ENCODE measurements around the gene ZNF697. TPM values are rescaled to one million over a fixed set of nuclear protein-coding genes. Genes with fewer than 3 reads are reported as not detected.
A peak's percentile ranks its signal among the peaks of the same experiment; 100 is the strongest.
"Not testable (repeated sequence)": the region's sequence is repeated elsewhere in the genome, so short reads cannot be mapped to it uniquely, and the experiment has no call there.

ZNF697 gene
- total RNA-seq, 1 donor from 2014 or later, result 9.4 TPM

DNA sequence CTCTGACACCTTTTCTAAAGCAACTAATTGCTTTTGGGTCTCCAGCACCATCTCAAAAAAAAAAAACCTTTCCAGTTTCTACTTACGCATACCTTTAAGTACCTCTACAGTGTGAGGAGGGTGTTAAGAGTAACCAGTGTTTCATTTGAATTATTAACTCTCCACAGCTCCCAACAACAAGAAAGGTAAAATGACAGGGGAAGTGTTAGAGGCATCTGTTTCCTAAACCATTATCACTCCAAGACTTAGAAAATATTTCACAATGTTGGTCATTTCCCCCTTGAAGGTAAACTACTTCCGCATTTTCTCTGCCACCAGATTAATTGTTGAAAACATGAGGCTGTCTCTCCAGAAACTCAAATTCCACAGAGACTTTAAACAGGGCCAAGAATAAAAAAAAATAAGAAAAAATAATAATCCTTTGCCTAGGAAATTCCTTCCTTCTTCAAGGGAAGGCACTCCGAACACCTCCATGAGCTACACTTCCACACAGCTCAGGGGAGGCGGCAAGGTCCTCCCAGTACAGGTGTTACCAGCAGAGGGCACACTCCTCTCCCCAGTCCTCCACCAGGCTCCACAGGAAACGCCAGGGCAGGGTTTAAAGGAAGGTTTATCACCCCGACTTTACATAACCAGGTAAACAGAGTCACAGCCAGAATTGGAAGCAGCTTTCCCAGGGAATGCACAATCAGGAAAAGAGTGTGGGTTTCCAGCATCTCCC is 40.8 kb downstream of the ZNF697 start:
- not testable (repeated sequence) for DNase-seq

DNA sequence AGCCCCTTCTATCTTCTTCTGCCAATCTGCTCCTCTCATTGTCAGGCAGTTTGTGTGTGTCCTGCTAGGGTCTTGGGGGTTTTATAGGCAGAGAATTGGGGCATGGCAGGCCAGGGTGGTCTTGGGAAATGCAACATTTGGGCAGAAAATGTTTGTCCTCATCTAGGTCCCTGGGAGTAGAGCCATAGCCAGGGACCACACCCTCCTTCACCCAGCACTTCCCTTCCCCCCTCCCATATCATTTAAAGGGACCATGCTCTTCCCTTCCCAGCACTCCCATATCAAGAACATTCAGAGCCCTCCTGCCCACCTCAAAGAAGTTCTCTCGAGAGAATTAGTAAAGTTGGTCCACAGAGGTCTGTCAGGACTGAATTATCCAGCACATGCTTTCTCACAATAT is 41.7 kb downstream of the ZNF697 start:
- Histone ChIP-seq H3K27ac (replicated peaks) (no peak overlapping the region), H3K9me3 (replicated peaks) (no peaks in the 10 kb centered on the region), H3K36me3 (no peaks in the 10 kb centered on the region), H3K4me1 (peaks cover 12% of the 10 kb centered on the region), H3K4me3 (no peak overlapping the region), H3K27me3 (ENCODE audit: low read depth) (no peaks in the 10 kb centered on the region)
- TF ChIP-seq, protein P1, sequence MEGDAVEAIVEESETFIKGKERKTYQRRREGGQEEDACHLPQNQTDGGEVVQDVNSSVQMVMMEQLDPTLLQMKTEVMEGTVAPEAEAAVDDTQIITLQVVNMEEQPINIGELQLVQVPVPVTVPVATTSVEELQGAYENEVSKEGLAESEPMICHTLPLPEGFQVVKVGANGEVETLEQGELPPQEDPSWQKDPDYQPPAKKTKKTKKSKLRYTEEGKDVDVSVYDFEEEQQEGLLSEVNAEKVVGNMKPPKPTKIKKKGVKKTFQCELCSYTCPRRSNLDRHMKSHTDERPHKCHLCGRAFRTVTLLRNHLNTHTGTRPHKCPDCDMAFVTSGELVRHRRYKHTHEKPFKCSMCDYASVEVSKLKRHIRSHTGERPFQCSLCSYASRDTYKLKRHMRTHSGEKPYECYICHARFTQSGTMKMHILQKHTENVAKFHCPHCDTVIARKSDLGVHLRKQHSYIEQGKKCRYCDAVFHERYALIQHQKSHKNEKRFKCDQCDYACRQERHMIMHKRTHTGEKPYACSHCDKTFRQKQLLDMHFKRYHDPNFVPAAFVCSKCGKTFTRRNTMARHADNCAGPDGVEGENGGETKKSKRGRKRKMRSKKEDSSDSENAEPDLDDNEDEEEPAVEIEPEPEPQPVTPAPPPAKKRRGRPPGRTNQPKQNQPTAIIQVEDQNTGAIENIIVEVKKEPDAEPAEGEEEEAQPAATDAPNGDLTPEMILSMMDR (IDR thresholded peaks at IDR 0.05; ENCODE audit: borderline replicate concordance), result no peak
- DNase-seq, result no peak
- intact Hi-C loops (cut with micrococcal nuclease), result no loop called here

More for the DNA sequence above, 40.8 kb downstream of the ZNF697 start:
- H3K4me3 ChIP-seq; H3K9me3 ChIP-seq (replicated peaks); H3K27ac ChIP-seq (replicated peaks); H3K27me3 ChIP-seq (ENCODE audit: low read depth); intact Hi-C loops (cut with micrococcal nuclease); H3K36me3 ChIP-seq: not testable (repeated sequence)
- peaks cover 12% of the 10 kb centered on the region for H3K4me1 ChIP-seq
- TF ChIP-seq, protein P1 (IDR thresholded peaks at IDR 0.05; ENCODE audit: borderline replicate concordance), result peak; percentile 11

DNA sequence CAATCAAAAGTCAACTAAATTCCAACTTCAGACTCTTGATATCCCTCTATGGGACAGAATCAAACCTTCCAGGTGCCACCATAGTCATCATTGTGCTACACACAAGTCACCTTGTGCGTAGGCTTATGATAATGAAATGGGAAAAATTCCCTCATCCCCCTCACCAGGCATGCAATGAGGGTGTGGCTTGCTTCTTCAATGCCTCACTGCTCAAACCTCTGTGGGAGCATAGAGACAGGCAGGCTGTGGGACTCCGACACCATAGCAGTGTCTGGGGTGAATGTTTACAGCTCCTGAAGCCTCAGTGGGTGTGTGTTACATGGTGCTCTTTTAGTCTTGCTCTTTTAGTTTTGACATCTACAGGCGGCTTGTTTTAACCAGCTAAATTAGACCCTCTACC is 42.4 kb downstream of the ZNF697 start:
- H3K9me3 ChIP-seq (replicated peaks), result no peaks in the 10 kb centered on the region
- peaks cover 14% of the 10 kb centered on the region for H3K4me1 ChIP-seq
- no peak for DNase-seq
- H3K27me3 ChIP-seq (ENCODE audit: low read depth), result no peaks in the 10 kb centered on the region
- no peak overlapping the region for H3K4me3 ChIP-seq
- TF ChIP-seq, protein P1 (IDR thresholded peaks at IDR 0.05; ENCODE audit: borderline replicate concordance), result no peak
- intact Hi-C loops (cut with micrococcal nuclease), result no loop called here
- H3K36me3 ChIP-seq, result no peaks in the 10 kb centered on the region
- no peak overlapping the region for H3K27ac ChIP-seq (replicated peaks)

DNA sequence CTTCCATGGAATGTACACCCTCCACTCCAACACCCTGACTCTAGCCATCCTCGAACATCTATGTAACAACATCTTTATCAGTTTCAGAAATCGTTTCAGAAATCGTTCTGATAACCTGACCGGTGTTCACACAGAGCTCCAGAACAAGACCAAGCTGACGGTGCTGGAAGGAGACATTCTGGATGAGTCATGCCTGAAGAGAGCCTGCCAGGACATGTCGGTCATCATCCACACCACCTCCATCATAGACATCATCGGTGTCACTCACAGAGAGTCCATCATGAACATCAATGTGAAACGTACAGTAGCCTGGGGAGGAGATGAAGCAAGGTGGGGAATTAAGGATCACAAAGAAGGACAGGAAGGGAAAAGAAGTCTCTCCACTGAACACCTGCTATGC is 43.0 kb downstream of the ZNF697 start:
- H3K27ac ChIP-seq (replicated peaks); intact Hi-C loops (cut with micrococcal nuclease); DNase-seq; H3K27me3 ChIP-seq (ENCODE audit: low read depth); H3K4me3 ChIP-seq; H3K36me3 ChIP-seq; H3K9me3 ChIP-seq (replicated peaks): not testable (repeated sequence)
- H3K4me1 ChIP-seq, result peaks cover 16% of the 10 kb centered on the region

DNA sequence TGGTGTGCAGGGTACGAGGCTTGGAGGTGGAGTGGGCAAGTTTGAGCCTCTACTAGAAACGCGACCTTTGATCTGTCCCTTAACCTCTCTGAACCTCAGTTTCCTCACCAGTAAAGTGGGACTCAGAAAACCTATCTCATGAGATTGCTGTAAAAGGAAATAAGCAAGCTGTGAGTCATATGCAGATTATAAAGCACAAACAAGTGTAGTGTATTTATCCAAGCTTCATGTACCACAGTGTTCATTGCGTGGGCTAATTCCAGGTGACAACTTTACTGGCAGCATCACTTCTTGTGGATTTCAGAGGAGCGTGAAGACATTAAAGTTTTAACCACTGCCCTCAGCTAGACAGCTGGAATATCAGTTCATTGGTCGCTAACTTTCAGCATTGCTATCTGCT is 44.4 kb downstream of the ZNF697 start:
- Histone ChIP-seq H3K36me3 (no peaks in the 10 kb centered on the region), H3K4me3 (no peak overlapping the region), H3K27ac (replicated peaks) (no peak overlapping the region), H3K9me3 (replicated peaks) (no peaks in the 10 kb centered on the region), H3K4me1 (peaks cover 16% of the 10 kb centered on the region), H3K27me3 (ENCODE audit: low read depth) (no peaks in the 10 kb centered on the region)
- intact Hi-C loops (cut with micrococcal nuclease), result no loop called here
- no peak for DNase-seq
- TF ChIP-seq, protein P1 (IDR thresholded peaks at IDR 0.05; ENCODE audit: borderline replicate concordance), result no peak

DNA sequence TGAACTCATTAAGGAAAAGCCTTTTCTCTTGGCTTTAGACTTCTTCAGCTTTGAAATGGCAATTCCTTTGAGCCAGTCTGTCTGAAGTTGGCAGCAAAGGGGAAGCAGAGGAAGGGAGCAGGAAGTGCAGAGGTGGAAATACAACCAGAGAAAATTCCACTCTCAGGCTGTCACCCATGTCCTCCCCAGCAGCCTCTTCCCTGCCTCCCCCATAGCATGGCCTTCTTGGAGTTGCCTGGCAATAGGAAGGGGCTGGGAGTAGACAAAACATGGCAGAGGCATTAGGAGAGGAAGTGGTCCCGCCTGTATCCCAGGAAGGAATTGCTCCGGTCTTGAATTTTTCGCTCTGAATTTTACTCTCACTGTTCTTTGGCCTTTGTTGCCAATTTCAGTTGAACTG is 44.8 kb downstream of the ZNF697 start:
- H3K4me3 ChIP-seq; intact Hi-C loops (cut with micrococcal nuclease); H3K27ac ChIP-seq (replicated peaks); DNase-seq; H3K36me3 ChIP-seq; H3K27me3 ChIP-seq (ENCODE audit: low read depth); H3K9me3 ChIP-seq (replicated peaks): not testable (repeated sequence)
- H3K4me1 ChIP-seq, result peaks cover 16% of the 10 kb centered on the region

DNA sequence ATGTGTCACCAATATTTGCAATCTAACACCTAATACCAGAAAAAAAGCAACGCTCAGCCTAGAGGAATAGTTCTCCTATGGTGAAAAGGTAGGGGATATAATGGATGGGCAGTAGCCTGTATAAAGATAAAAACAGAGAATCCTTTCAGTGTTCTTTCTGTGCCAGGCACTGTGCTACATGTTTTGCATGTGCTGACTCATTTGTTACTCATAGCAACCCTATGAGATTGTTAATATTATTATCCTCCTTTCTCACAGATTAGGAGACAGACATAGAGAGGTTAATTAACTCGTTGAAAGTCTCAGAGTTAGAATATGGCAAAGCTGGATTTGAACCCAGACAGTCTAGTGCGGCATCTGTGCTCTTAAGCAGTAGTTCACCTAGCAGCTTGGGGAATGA is 45.3 kb downstream of the ZNF697 start:
- H3K4me3 ChIP-seq; H3K27ac ChIP-seq (replicated peaks); H3K9me3 ChIP-seq (replicated peaks); intact Hi-C loops (cut with micrococcal nuclease); DNase-seq; H3K36me3 ChIP-seq; H3K27me3 ChIP-seq (ENCODE audit: low read depth): not testable (repeated sequence)
- H3K4me1 ChIP-seq, result peaks cover 16% of the 10 kb centered on the region

All from left ventricle myocardium inferior (tissue), 1 donor.